Calu3 (cell line): Measurements from ENCODE around the gene MRPS26. TPM values are rescaled to one million over a fixed set of nuclear protein-coding genes. Genes with fewer than 3 reads are reported as not detected.

Experiments
- BruUV-seq: library from RNA; stranded (reverse); fragments of 400-500 nt; replicated peaks from 2 replicates; lab custom pipeline; 2021; lab: Mats Ljungman, UMichigan
- CTCF ChIA-PET: fragments of 300-600 bp; sonication (Branson Sonifier 250); formaldehyde crosslinking; loops from one replicate; lab custom pipeline; 2022; ENCODE audit warnings: antibody characterized with exemption; lab: Charles Lee
- DNase-seq: peaks from one replicate; pipeline ENCODE4 v3.0.0; 2022
- H3K27ac Mint-ChIP-seq: one replicate; pipeline ENCODE4 v1.8.0; 2022; ENCODE audit warnings: mixed read lengths; ENCODE audit not compliant: unreplicated experiment
- H3K27me3 Mint-ChIP-seq: one replicate; pipeline ENCODE4 v1.8.0; 2022; ENCODE audit warnings: mixed read lengths; ENCODE audit not compliant: unreplicated experiment
- H3K36me3 Mint-ChIP-seq: one replicate; pipeline ENCODE4 v1.8.0; 2022; ENCODE audit warnings: mild to moderate bottlenecking, moderate library complexity, mixed read lengths; ENCODE audit not compliant: insufficient read depth, unreplicated experiment
- H3K4me1 Mint-ChIP-seq: one replicate; pipeline ENCODE4 v1.8.0; 2022; ENCODE audit warnings: mild to moderate bottlenecking, low read depth, mixed read lengths; ENCODE audit not compliant: unreplicated experiment
- H3K4me3 Mint-ChIP-seq: one replicate; pipeline ENCODE4 v1.8.0; 2022; ENCODE audit warnings: mild to moderate bottlenecking, low read depth, moderate library complexity, mixed read lengths; ENCODE audit not compliant: unreplicated experiment
- H3K9me3 Mint-ChIP-seq: one replicate; pipeline ENCODE4 v1.8.0; 2022; ENCODE audit warnings: low read depth, mixed read lengths; ENCODE audit not compliant: unreplicated experiment
- CTCF ChIP-seq: fragments of 200-600 bp; IDR thresholded peaks from one replicate; pipeline ENCODE4 v1.8.0; 2022; ENCODE audit warnings: antibody characterized with exemption; ENCODE audit not compliant: unreplicated experiment
- intact Hi-C: fragments of 100-400 bp; cut with micrococcal nuclease; formaldehyde crosslinking; loops from one replicate; pipeline ENCODE4 v1.10.0; 2022; ENCODE audit not compliant: unreplicated experiment
- total RNA-seq: library from RNA; stranded (reverse); gene quantifications from 2 replicates; pipeline ENCODE4 v1.2.3, GENCODE V29; 2022

Gene MRPS26
- total RNA-seq, 1 experiment from 2014 or later = 30.7 TPM

GRCh38 chr20:3067139-3068014 is 21.5 kb downstream of the MRPS26 start:
- Mint-ChIP-seq H3K27me3 (peaks cover 25% of the 10 kb centered on the region), H3K9me3 (no peaks in the 10 kb centered on the region), H3K27ac (no peak overlapping the region), H3K36me3 (no peaks in the 10 kb centered on the region), H3K4me1 (no peaks in the 10 kb centered on the region), H3K4me3 (no peak overlapping the region)
- no peak for DNase-seq
- no TSS peak for BruUV-seq
- no peak for TF ChIP-seq CTCF
- CTCF ChIA-PET = no interaction called here
- intact Hi-C loops = no loop called here

- Mint-ChIP-seq H3K27ac (no peak overlapping the region), H3K4me1 (no peaks in the 10 kb centered on the region), H3K4me3 (no peak overlapping the region), H3K27me3 (peaks cover 25% of the 10 kb centered on the region), H3K36me3 (no peaks in the 10 kb centered on the region), H3K9me3 (no peaks in the 10 kb centered on the region)
- CTCF ChIA-PET = no interaction called here
- DNase-seq = no peak
- TF ChIP-seq CTCF = no peak
- intact Hi-C loops = no loop called here
- BruUV-seq = no TSS peak
Measured at GRCh38 chr20:3068075-3068474, 22.2 kb downstream of the MRPS26 start.

- BruUV-seq = no TSS peak
- Mint-ChIP-seq H3K4me3 (no peak overlapping the region), H3K27me3 (peaks cover 25% of the 10 kb centered on the region), H3K36me3 (no peaks in the 10 kb centered on the region), H3K9me3 (no peaks in the 10 kb centered on the region), H3K4me1 (no peaks in the 10 kb centered on the region), H3K27ac (no peak overlapping the region)
- intact Hi-C loops = no loop called here
- DNase-seq = peak; percentile 26
- TF ChIP-seq CTCF = no peak
- CTCF ChIA-PET = interaction anchor here (0.9 kb wide), 1 partner anchor 15 kb away, joined by 5 read pairs; no protein-coding TSS in a partner anchor
Measured at GRCh38 chr20:3068986-3069900, 23.4 kb downstream of the MRPS26 start.

GRCh38 chr20:3070725-3071124 is 24.9 kb downstream of the MRPS26 start:
- Mint-ChIP-seq H3K36me3 (no peaks in the 10 kb centered on the region), H3K27ac (peak overlapping the region; percentile 69), H3K4me1 (peaks cover 7% of the 10 kb centered on the region), H3K27me3 (peaks cover 25% of the 10 kb centered on the region), H3K9me3 (no peaks in the 10 kb centered on the region), H3K4me3 (peak overlapping the region; percentile 55)
- no peak for DNase-seq
- intact Hi-C loops = no loop called here
- no TSS peak for BruUV-seq
- no peak for TF ChIP-seq CTCF
- CTCF ChIA-PET = no interaction called here
